CD4-positive, alpha-beta T cell treated with Interleukin-21 for 1 hour (primary cell): Measurements from ENCODE around the gene RASL11B.
"Not testable (repeated sequence)": the region's sequence is repeated elsewhere in the genome, so short reads cannot be mapped to it uniquely, and the experiment has no call there.

Experiments used
- DNase-seq: peaks from one replicate; pipeline ENCODE4 v3.0.0-alpha.2; 2020

RASL11B gene

DNA sequence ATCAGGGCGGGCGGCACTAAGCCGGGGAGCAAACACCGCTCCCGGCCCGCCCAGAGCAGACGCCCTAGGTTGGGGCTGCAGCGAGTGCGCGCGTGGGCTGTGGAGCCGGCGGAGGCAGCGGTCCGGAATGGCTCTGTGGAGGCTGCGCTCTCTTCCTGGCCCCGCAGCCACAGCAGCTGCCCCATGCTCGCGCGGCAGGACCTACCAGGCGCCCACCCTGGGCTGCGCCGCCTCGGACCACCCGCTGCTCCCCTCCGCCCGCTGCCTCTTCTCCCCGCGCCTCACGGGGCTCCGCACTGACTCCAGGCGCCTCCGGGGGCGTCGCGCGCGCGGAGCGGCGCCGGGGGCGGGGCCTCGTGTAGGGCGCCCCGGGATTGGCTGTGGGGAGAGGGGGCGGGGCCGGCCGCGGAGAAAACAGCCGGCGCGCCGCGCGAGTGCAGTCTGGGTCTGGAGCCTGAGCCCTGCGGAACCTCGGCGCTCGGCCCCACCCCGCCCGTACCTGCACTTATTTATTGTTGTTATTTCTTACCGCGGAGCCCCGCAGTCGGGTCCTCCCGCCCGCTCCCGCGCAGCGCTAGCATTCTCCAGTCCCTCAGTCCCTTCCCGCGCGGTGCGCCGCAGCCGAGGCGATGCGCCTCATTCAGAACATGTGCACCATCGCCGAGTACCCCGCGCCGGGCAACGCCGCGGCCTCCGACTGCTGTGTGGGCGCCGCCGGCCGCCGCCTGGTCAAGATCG lies at the start of gene RASL11B:
RASL11B (plus strand) TSS at position 439 of the 738 bp plus-strand sequence; CDS start at position 630, 191 bp downstream.
- DNase-seq = peak; percentile 85

GRCh38 chr4:52813546-52813945 lies 48.6 kb upstream of the RASL11B start:
- no peak for DNase-seq

DNA sequence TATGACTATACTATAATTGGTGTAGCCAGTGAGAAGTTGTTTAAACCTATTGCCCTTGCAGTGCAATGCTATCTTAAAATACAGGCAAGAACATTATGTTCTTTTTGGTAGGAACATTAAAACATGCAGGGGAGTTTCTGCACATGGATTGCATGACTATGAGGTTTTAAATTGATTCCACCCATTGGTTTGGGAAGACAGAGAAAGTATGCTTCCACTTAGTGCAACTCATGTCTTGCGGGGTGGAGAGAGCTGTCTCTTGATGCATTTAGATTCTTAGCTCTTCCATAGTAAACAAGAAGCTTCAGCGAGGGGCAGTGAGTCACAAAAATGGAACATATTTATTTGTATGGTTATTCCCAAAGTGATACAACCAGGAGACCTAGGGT lies 39.5 kb upstream of the RASL11B start:
- no peak for DNase-seq

DNA sequence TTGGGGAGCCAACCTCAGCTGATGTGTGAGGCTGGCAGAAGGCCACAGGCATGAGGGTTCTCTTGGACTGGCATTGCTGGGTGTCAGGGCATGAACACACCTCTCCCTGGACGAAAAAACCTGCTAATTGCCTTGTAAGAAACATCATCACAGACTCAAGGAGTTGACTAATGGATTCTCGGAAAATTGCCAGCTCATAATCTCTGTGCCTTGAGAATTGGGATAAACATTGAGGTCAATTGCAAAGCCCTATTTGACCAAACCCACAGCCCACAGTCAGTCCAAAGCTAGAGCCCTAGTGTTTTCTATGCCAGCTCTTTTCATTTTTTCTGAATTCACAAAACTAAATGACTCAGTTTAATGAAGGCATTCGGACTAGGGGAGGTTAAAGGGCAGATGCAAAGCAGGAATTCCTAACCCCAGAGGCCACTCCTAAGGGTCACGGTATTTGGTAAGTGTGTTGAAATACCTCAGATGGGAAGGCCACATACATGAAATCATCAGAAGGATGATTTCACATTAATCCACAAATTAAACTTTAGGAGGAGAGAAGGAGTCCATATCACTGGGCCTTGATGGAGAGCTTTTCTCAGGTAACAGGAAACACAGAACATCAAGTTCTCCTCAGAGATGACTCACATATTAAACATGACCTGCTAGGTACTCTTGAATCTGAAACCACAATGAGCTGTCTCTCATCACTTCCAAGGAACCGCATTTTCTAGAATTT lies 39.0 kb upstream of the RASL11B start:
- no peak for DNase-seq

DNA sequence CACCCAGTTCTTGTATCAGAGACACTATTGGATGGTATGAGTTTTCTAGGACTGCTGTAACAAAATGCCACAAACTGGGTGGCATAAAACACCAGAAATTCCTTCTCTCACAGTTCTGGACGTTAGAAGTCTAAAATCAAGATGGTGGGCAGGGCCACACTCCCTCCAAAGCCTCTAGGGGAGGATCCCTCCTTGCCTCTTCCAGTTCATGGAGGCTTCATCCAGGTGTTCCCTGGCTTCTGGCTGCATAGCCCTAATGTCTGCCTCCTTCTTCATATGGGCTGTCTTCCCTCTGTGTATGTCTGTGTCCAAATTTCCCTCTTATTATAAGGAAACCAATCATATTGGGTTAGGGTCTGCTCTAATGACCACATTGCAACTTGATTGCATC lies 38.4 kb upstream of the RASL11B start:
- no peak for DNase-seq

DNA sequence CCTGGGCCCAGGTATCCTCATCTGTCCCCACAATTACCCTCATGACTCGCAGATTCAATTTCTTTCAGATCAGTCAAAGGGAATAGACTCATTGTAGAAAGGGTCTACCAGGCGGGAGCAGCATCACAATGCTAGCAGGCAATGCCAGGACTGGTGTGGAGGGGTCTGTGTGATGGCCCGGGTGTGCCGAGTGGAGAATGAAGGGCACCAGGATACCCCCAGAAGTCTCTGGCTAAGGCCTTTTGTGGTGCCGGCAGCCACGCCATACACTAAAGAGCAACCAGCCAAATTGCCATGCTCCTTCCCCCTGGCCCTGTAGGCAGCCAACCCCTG lies 37.9 kb upstream of the RASL11B start:
- DNase-seq = no peak

DNA sequence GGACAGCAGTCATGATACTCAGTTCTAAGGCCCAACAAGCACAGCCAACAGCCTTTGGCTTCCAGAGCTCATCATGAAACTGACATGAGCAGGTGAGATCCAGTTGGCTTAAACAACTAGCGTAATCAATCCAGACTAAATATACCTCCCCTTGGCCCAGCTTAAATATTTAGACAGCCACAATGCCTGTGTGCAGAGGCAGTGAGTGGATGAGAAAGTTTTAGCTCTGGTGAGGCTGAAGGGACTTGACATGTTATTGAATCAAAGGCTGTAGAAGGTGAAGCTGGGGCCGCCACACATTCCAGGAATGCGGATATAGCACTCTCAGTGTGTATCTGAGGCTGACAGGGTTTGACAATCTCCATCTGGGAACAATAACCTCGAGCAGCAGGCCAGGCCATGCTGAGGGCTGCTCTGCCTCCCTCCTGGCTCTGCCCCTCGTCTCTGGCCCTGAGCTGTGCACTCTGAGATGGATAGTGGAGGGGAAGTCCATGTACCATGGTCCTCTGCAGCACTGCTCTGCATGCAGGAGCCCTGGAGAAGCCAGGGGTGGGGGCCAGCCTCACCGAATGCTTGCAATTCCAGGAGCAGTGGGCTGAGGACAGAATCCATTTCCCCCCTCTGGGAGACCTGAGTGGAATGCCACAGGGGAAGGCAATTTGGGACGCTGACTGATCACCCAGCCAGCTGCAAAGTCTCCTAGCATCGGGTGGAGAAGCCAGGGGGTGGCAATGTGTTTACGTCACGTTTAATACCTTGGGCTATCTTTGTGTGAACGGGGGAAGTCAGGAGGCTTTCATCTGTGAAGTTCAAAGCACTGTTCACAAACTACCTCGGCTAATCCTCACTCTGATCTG lies 37.3 kb upstream of the RASL11B start:
- DNase-seq = no peak

GRCh38 chr4:52825460-52826090 lies 36.5 kb upstream of the RASL11B start:
- DNase-seq = no peak

DNA sequence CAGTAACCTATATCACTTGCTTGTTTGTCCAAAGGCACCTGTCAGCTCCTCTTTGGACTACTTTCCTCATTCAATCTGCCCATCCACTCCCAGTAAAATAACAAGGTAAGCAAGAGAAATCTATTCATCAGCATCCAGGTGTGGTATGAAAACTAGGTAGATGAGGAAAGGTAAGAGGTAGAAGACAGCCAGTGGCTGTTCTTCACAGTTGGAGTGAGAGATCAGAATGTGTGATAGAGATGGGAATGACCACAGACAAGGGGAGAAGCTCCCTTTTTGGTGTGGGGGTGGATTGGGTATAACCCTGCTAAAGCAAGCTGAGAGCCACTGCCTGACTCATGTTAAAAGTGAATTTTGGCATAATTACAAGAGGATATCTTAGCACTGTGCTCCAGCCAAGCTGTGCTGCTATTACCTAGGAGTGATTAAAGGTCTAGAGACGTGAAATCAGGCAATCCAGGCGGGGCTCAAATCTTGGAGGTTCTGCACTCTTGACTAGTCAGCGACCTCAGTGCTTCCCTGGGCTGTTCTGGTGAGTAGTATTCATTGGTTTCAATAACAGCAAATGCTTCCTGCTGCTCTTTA lies 28.1 kb upstream of the RASL11B start:
- DNase-seq = no peak

GRCh38 chr4:52834641-52835456 lies 27.3 kb upstream of the RASL11B start:
- DNase-seq = not testable (repeated sequence)

DNA sequence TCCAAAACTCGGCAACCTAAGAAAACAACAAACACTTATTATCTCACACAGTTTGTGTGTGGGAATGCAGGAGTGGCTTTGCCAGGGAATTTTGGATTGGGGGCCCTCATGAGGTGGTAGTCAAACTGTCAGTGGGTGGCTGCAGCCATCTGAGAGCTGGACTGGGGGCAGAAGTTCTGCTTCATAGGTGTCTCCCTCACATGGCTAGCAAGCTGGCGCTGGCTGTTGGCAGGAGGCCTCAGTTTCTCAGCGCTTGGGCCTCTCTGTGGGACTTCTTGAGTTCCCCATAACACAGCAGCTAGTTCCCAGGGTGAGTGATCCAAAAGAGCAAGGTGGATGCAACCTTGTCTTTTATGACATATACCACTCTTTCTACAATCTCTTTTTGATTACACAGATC lies 26.0 kb upstream of the RASL11B start:
- no peak for DNase-seq

DNA sequence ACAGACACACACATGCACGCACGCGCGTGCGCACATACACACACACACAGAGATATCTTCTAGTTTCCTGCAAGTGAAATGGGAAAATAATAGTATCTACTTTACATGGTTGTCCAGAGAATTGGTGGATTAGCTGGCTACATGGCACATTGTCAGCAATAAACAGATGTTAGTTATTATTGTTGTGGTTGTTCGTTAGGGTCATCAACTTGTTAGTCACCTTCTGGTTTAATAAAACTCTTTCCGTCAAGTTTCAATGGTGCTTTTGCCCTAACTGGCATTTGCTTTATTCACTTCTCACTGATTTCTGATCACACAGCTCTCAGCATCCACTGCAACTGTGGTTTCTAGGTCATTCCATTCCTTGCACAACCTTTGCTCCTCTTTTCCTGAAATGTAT lies 25.4 kb upstream of the RASL11B start:
- no peak for DNase-seq

GRCh38 chr4:52837716-52838558 lies 24.2 kb upstream of the RASL11B start:
- no peak for DNase-seq

DNA sequence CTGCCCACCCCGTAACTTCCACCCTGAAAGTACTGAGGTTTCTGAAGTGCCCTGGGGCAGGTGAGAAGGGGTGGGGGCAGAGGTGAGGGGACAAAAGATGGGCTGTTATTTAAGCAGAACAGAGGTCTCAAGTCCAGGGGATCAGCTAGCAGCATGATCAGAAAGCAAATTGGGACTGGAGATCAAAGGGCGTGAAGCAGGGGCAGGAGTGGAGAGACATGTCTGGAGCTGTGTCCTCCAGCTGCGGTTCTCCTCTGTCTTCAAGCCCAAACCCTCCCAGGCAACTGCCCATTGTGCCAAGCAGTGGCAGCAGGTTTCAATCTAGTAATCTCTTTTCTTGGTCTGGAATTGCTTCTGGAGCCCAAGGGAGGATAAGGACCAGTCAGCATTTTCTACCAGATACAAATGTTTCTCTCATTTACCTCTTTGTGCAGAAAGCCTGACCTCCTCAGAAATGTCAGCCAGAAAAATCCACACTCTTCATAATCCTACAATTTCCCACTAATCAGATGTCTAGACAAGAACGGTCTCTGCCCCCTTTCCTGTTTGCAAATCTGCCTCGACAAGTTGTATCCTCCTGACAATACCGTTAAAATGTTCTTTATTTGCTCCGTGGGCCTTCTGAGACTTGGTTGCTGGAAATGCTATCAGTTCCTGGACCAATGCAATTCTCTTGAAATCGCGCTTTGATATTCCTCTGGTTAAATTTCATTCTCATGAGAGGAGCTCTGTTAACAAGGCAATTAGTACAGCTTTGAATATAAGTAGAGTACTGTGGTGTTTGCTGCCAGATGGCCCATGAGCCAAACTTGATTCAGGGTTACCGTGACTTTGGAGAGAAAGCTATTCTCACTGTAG lies 23.2 kb upstream of the RASL11B start:
- DNase-seq = no peak

DNA sequence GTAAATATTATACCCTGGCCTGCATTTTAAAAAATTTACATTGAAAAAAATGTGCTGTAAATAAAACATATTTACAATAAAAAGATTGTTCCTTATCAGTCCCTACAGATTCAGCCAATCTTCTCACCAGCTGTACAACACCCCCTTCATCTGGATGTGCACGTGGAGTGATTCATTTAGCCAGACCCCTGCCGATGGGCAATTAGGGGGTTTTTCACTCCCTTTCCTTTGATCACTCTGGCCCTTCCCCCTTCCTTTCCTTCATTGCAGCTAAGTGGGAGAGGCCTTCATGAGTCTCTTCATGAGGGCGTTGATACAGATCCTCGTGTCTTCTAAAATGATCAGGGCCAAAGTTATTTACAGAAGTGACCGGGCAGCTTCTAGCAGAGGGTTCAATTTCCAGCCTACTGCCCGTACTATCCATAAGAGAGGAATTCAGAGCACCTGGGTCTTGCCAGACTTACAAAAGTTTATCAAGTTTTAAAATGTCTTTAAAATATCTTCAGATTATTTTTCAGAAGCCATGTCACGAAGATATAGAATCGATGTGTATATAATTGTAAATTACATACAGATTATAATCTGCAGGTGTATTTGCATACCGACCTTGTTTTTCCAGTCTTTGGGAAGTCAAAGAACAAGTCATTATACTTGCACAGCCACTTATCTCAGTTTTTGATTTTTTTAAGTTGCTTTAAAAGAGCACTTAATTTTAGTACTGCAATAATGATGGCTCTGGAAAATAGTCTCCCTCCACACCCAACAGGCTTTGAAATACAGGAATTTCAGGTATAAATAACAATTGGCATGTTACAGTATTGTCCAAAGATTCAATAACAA lies 21.4 kb upstream of the RASL11B start:
- no peak for DNase-seq

DNA sequence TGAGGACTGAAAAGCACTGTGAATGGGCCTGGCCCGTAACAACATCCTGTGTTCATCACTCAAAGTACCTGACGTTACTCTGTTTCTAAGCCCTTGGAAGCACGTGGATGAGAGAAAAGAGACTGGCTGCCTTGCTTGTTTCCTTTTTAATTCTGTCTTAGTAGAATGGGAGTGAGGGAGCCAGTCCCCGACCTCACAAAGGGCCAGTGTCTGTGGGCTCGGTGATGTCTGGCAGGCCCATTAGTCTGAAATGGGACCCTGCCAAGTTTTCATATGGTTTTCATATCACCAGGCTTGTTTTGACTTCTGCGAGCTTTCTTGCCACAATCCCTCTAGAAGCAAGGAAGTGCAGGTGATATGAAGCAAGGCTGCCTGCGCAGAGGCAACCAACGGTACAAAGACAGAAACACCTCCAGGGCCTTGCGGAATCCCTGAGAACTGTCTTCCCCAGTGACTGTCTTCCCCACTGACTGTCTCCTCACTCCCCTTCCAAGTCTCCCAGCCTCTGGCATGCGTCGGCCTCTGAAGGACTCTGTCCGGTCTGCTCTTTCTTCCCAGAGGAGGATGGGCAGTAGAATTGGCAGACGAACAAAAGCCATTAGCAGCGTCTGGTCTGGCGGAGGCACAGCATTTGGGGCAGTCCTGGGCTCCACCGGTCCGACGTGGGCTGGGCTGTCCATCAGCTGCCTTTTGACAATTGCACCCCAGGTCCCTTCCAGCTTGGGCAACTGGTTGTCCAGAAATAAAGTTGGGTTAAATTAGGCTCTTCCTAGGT lies 20.2 kb upstream of the RASL11B start:
- no peak for DNase-seq

GRCh38 chr4:52842792-52843191 lies 19.3 kb upstream of the RASL11B start:
- no peak for DNase-seq

DNA sequence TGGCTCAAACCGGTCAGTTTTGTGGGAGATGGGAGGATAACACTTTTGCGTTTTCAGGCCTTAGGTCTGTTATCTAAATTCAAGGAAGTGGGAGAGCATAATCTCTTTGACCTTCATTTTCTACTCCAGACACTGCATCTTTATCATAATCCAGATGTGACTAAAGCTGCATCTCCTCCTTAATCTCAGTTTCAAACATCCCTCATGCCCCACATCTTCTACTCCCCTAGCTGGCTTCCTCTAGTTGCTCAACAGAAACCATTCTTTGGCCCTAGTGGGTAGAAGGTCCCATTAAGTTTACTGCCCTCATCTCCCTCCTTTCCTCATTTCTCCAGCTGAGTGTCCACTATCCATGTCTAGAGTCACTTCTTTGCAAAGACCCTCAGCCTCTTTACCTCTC lies 18.8 kb upstream of the RASL11B start:
- no peak for DNase-seq
